Measurements from ENCODE around the gene PCDHGA6. TPM values are rescaled to one million over a fixed set of nuclear protein-coding genes. Genes with fewer than 3 reads are reported as not detected.

The PCDHGA6 gene
- total RNA-seq, 4 donors from 2014 or later: 3.3 to 7.3 (median 5.3) TPM

- TF ChIP-seq CTCF (IDR thresholded peaks at IDR 0.05): no peak
- TF ChIP-seq POLR2AphosphoS5 (IDR thresholded peaks at IDR 0.05): no peak
- TF ChIP-seq EP300 (IDR thresholded peaks at IDR 0.05): no peak
- Histone ChIP-seq H3K4me1 (no peaks in the 10 kb centered on the region), H3K4me3 (no peak overlapping the region), H3K27ac (no peak overlapping the region), H3K9me3 (peaks cover 57% of the 10 kb centered on the region), H3K36me3 (no peaks in the 10 kb centered on the region), H3K27me3 (no peaks in the 10 kb centered on the region)
- no peak for DNase-seq (ENCODE audit: low spot score in 2 of 2)
- 79% methylated on average over 5 of the region's 5 CpGs for WGBS
Measured at GRCh38 chr5:141356133-141356532, 17.6 kb upstream of the PCDHGA6 start.

- Histone ChIP-seq H3K4me1 (no peaks in the 10 kb centered on the region), H3K27ac (no peak overlapping the region), H3K36me3 (no peaks in the 10 kb centered on the region), H3K27me3 (peaks cover 3% of the 10 kb centered on the region), H3K9me3 (peaks cover 55% of the 10 kb centered on the region), H3K4me3 (no peak overlapping the region)
- no peak for DNase-seq (ENCODE audit: low spot score in 2 of 2)
- no peak for TF ChIP-seq POLR2A (IDR thresholded peaks at IDR 0.05)
- TF ChIP-seq POLR2AphosphoS5 (IDR thresholded peaks at IDR 0.05): no peak
- TF ChIP-seq CTCF (IDR thresholded peaks at IDR 0.05): no peak
- no peak for TF ChIP-seq EP300 (IDR thresholded peaks at IDR 0.05)
- WGBS: 63% methylated on average over 4 of the region's 19 CpGs
Measured at GRCh38 chr5:141356950-141357349, 16.7 kb upstream of the PCDHGA6 start.

- Histone ChIP-seq H3K9me3 (peaks cover 64% of the 10 kb centered on the region), H3K27me3 (peaks cover 19% of the 10 kb centered on the region), H3K4me3 (peak within 1 kb of the TSS; percentile 24), H3K4me1 (peaks cover 3% of the 10 kb centered on the region), H3K27ac (no peak within 1 kb of the TSS), H3K36me3 (no peaks in the 10 kb centered on the region)
- no peak for TF ChIP-seq POLR2AphosphoS5 (IDR thresholded peaks at IDR 0.05)
- TF ChIP-seq POLR2A (IDR thresholded peaks at IDR 0.05): no peak
- TF ChIP-seq EP300 (IDR thresholded peaks at IDR 0.05): no peak
- no peak for TF ChIP-seq CTCF (IDR thresholded peaks at IDR 0.05)
- WGBS: 23% methylated on average over 23 of the region's 24 CpGs
- DNase-seq (ENCODE audit: low spot score in 2 of 2): no peak
Measured at GRCh38 chr5:141359790-141360426, 13.8 kb upstream of the PCDHGA6 start, which contains the start of gene PCDHGB2. Gene PCDHGB2, plus strand, starts transcription at chr5:141359994. Its CDS starts 142 bp downstream, at chr5:141360136.

- H3K27me3 ChIP-seq: peaks cover 20% of the 10 kb centered on the region
- DNase-seq (ENCODE audit: low spot score in 2 of 2): no peak
- no peak overlapping the region for H3K27ac ChIP-seq
- peaks cover 3% of the 10 kb centered on the region for H3K4me1 ChIP-seq
- 42% methylated on average over 15 of the region's 15 CpGs for WGBS
- H3K9me3 ChIP-seq: peaks cover 66% of the 10 kb centered on the region
- TF ChIP-seq POLR2A (IDR thresholded peaks at IDR 0.05) (no peak), CTCF (IDR thresholded peaks at IDR 0.05) (no peak), EP300 (IDR thresholded peaks at IDR 0.05) (no peak), POLR2AphosphoS5 (IDR thresholded peaks at IDR 0.05) (no peak)
- H3K36me3 ChIP-seq: no peaks in the 10 kb centered on the region
- no peak overlapping the region for H3K4me3 ChIP-seq
Measured at GRCh38 chr5:141360685-141361084, 13.0 kb upstream of the PCDHGA6 start.

- Histone ChIP-seq H3K27ac (no peak overlapping the region), H3K4me3 (no peak overlapping the region), H3K9me3 (peaks cover 64% of the 10 kb centered on the region), H3K36me3 (no peaks in the 10 kb centered on the region), H3K4me1 (peaks cover 3% of the 10 kb centered on the region), H3K27me3 (peaks cover 26% of the 10 kb centered on the region)
- no peak for DNase-seq (ENCODE audit: low spot score in 2 of 2)
- TF ChIP-seq CTCF (IDR thresholded peaks at IDR 0.05) (no peak), POLR2AphosphoS5 (IDR thresholded peaks at IDR 0.05) (no peak), POLR2A (IDR thresholded peaks at IDR 0.05) (no peak), EP300 (IDR thresholded peaks at IDR 0.05) (no peak)
Measured at GRCh38 chr5:141362719-141363118, 11.0 kb upstream of the PCDHGA6 start.

Data from suprapubic skin (tissue), 4 donors.